ENCODE data around the gene PCSK9. TPM values are rescaled to one million over a fixed set of nuclear protein-coding genes. Genes with fewer than 3 reads are reported as not detected.

PCSK9 gene
- under 1 TPM in 1 of 4 donors, not detected in 3; 0.07 TPM for total RNA-seq

GRCh38 chr1:55039342-55040082 is at the start of gene PCSK9:
TSS of gene PCSK9 (plus strand) at chr1:55039548. CDS start at chr1:55039838, 290 bp downstream.
- H3K9me3 ChIP-seq: no peaks in the 10 kb centered on the region
- TF ChIP-seq CTCF (IDR thresholded peaks at IDR 0.05 in 4 of 5, conservative IDR thresholded peaks at IDR 0.05 in 1 of 5) (no peak), POLR2A (IDR thresholded peaks at IDR 0.05) (no peak)
- in situ Hi-C loops (cut with MboI; ENCODE audit: low sequenced_read_pairs in 4 of 4) (no loop called here), intact Hi-C loops (cut with DNase I; ENCODE audit: low total_unique reads) (no loop called here)
- H3K4me3 ChIP-seq: peak within 1 kb of the TSS; percentile 25 to 27 (median 25)
- H3K36me3 ChIP-seq: no peaks in the 10 kb centered on the region
- ATAC-seq (peak in 1 of 2 donors; percentile 39), DNase-seq (no peak)
- H3K27ac ChIP-seq: no peak within 1 kb of the TSS
- peaks cover 0 to 3% of the 10 kb centered on the region in 2 donors for H3K4me1 ChIP-seq
- peaks cover 46 to 56% (median 48%) of the 10 kb centered on the region in 3 donors for H3K27me3 ChIP-seq

GRCh38 chr1:54989968-54990810 is 49.2 kb upstream of the PCSK9 start:
- H3K9me3 ChIP-seq: no peaks in the 10 kb centered on the region
- in situ Hi-C loops (cut with MboI; ENCODE audit: low sequenced_read_pairs in 4 of 4) (loop anchor here in 1 of 4 donors (5.0 kb wide), 1 partner anchor 38 kb away; no protein-coding TSS in a partner anchor), intact Hi-C loops (cut with DNase I; ENCODE audit: low total_unique reads) (no loop called here)
- ATAC-seq: no peak
- DNase-seq: no peak
- H3K27me3 ChIP-seq: peaks cover 0 to 2% (median 0%) of the 10 kb centered on the region in 3 donors
- H3K4me3 ChIP-seq: no peak overlapping the region
- H3K36me3 ChIP-seq: no peaks in the 10 kb centered on the region
- H3K27ac ChIP-seq: no peak overlapping the region
- H3K4me1 ChIP-seq: no peaks in the 10 kb centered on the region
- TF ChIP-seq CTCF (IDR thresholded peaks at IDR 0.05 in 4 of 5, conservative IDR thresholded peaks at IDR 0.05 in 1 of 5) (no peak), POLR2A (IDR thresholded peaks at IDR 0.05) (no peak)

GRCh38 chr1:54990916-54991315 is 48.4 kb upstream of the PCSK9 start:
- intact Hi-C loops (cut with DNase I; ENCODE audit: low total_unique reads): no loop called here
- ATAC-seq (no peak), DNase-seq (no peak)
- TF ChIP-seq POLR2A (IDR thresholded peaks at IDR 0.05) (no peak), CTCF (IDR thresholded peaks at IDR 0.05 in 4 of 5, conservative IDR thresholded peaks at IDR 0.05 in 1 of 5) (no peak)
- Histone ChIP-seq H3K27ac (no peak overlapping the region), H3K36me3 (no peaks in the 10 kb centered on the region), H3K9me3 (no peaks in the 10 kb centered on the region), H3K27me3 (peaks cover 0 to 2% (median 0%) of the 10 kb centered on the region in 3 donors), H3K4me3 (no peak overlapping the region), H3K4me1 (no peaks in the 10 kb centered on the region)
- in situ Hi-C loops (cut with MboI; ENCODE audit: low sequenced_read_pairs in 4 of 4): loop anchor here in 1 of 4 donors (5.0 kb wide), 1 partner anchor 39 kb away; no protein-coding TSS in a partner anchor

- in situ Hi-C loops (cut with MboI; ENCODE audit: low sequenced_read_pairs in 4 of 4) (loop anchor here in 1 of 4 donors (5.0 kb wide), 1 partner anchor 40 kb away; no protein-coding TSS in a partner anchor), intact Hi-C loops (cut with DNase I; ENCODE audit: low total_unique reads) (no loop called here)
- Histone ChIP-seq H3K36me3 (no peaks in the 10 kb centered on the region), H3K4me1 (peaks cover 0 to 6% of the 10 kb centered on the region in 2 donors), H3K9me3 (no peaks in the 10 kb centered on the region), H3K4me3 (no peak overlapping the region), H3K27ac (no peak overlapping the region), H3K27me3 (peaks cover 6 to 7% (median 6%) of the 10 kb centered on the region in 3 donors)
- TF ChIP-seq POLR2A (IDR thresholded peaks at IDR 0.05) (no peak), CTCF (IDR thresholded peaks at IDR 0.05 in 4 of 5, conservative IDR thresholded peaks at IDR 0.05 in 1 of 5) (no peak)
- DNase-seq (no peak), ATAC-seq (no peak)
Observed at GRCh38 chr1:54991939-54992338, 47.4 kb upstream of the PCSK9 start.

Measured in gastrocnemius medialis (tissue), 4 donors.